Activated CD4-positive, alpha-beta T cell treated with anti-CD3 and anti-CD28 coated beads, Interleukin-10, Interleukin-2, amounts not matched to agents 100 ng/mL and 50 ng/mL, durations not matched to agents 16 hours and 8 hours (primary cell): ENCODE data around the gene UBALD2.
A peak's percentile ranks its signal among the peaks of the same experiment; 100 is the strongest.

ENCODE experiments used
- DNase-seq: peaks from one replicate; pipeline ENCODE4 v3.0.0-alpha.2; 2020

Gene UBALD2

GRCh38 chr17:76246080-76247066 is 18.8 kb upstream of the UBALD2 start:
- peak; percentile 97 for DNase-seq

- no peak for DNase-seq
Measured at GRCh38 chr17:76247304-76247703, 17.8 kb upstream of the UBALD2 start.

- DNase-seq: no peak
Measured at GRCh38 chr17:76248013-76248782, 16.9 kb upstream of the UBALD2 start.

- DNase-seq: no peak
Measured at GRCh38 chr17:76250141-76250540, 15.0 kb upstream of the UBALD2 start.

GRCh38 chr17:76251478-76252039 is 13.6 kb upstream of the UBALD2 start:
- DNase-seq: no peak

GRCh38 chr17:76252040-76252954 is 12.9 kb upstream of the UBALD2 start:
- peak; percentile 79 for DNase-seq

GRCh38 chr17:76252967-76253766 is 12.0 kb upstream of the UBALD2 start:
- DNase-seq: peak; percentile 40

GRCh38 chr17:76253841-76254240 is 11.3 kb upstream of the UBALD2 start:
- DNase-seq: no peak

GRCh38 chr17:76254275-76254674 is 10.9 kb upstream of the UBALD2 start:
- no peak for DNase-seq

GRCh38 chr17:76255801-76256429 is 9.2 kb upstream of the UBALD2 start:
- no peak for DNase-seq

- DNase-seq: peak; percentile 72
Measured at GRCh38 chr17:76256430-76257050, 8.6 kb upstream of the UBALD2 start.

- no peak for DNase-seq
Measured at GRCh38 chr17:76260220-76260619, 4.9 kb upstream of the UBALD2 start.

GRCh38 chr17:76260669-76261068 is 4.5 kb upstream of the UBALD2 start:
- DNase-seq: no peak

GRCh38 chr17:76261421-76262215 is 3.5 kb upstream of the UBALD2 start:
- DNase-seq: peak; percentile 70

GRCh38 chr17:76262732-76263344 is 2.3 kb upstream of the UBALD2 start:
- DNase-seq: peak; percentile 62

- DNase-seq: no peak
Measured at GRCh38 chr17:76263896-76264295, 1.3 kb upstream of the UBALD2 start.

- no peak for DNase-seq
Measured at GRCh38 chr17:76264425-76264754, 758 bp upstream of the UBALD2 start.

GRCh38 chr17:76265624-76266243 is 586 bp downstream of the UBALD2 start:
- DNase-seq: peak; percentile 62
